SK-N-SH (cell line): Measurements from ENCODE around the gene TRAM2. TPM values are rescaled to one million over a fixed set of nuclear protein-coding genes. Genes with fewer than 3 reads are reported as not detected.

Source experiments
- CTCF ChIA-PET: fragments of 300-600, 350-600 bp; formaldehyde crosslinking; extraction: SDS; loops from one replicate; lab custom pipeline; 2021; lab: Yijun Ruan, JAX
- POLR2A ChIA-PET: fragments of 350-600 bp; sonication (Branson Sonifier 250); formaldehyde crosslinking; extraction: SDS; loops from one replicate; lab custom pipeline; 2020; ENCODE audit warnings: antibody characterized with exemption, inconsistent platforms; lab: Yijun Ruan, JAX
- DNase-seq: peaks from one replicate; pipeline ENCODE4 v3.0.0; 2012
- H2AFZ ChIP-seq: fragments of 200-600 bp; sonication (generic); 2 replicates; pipeline ENCODE4 v1.8.1; 2016; ENCODE audit warnings: antibody characterized with exemption, mild to moderate bottlenecking, low read depth
- H3F3A ChIP-seq: fragments of 200-600 bp; sonication (generic); replicated peaks from 2 replicates; pipeline ENCODE3; 2016; ENCODE audit warnings: antibody characterized with exemption, mild to moderate bottlenecking; ENCODE audit not compliant: insufficient read depth
- H3K27ac ChIP-seq, 2 experiments: fragments of 200-500 bp in 1 of 2; fragments of 200-600 bp in 1 of 2; sonication (Bioruptor generic) in 1 of 2; sonication (generic), shearing (Covaris generic) in 1 of 2; 2 replicates each; pipeline versions ENCODE4 v1.5.1 to v1.6.1; 2014 to 2016; ENCODE audit warnings: low read depth in 2 of 2, inconsistent platforms in 1 of 2, low read length in 1 of 2, mild to moderate bottlenecking in 1 of 2, mixed read lengths in 1 of 2
- H3K27me3 ChIP-seq: fragments of 200-600 bp; sonication (generic), shearing (Covaris generic); 2 replicates; pipeline ENCODE4 v1.6.1; 2016; ENCODE audit warnings: mixed run types; ENCODE audit not compliant: insufficient read depth
- H3K36me3 ChIP-seq, 2 experiments: fragments of 200-500 bp in 1 of 2; fragments of 200-600 bp in 1 of 2; sonication (Bioruptor generic) in 1 of 2; sonication (generic) in 1 of 2; replicated peaks in 1 of 2; 2 replicates each; pipeline versions ENCODE3 to v1.5.1; 2014 to 2016; ENCODE audit warnings: low read length in 1 of 2, mild to moderate bottlenecking in 1 of 2; ENCODE audit not compliant: insufficient read depth in 2 of 2, control insufficient read depth in 1 of 2
- H3K4me1 ChIP-seq, 2 experiments: fragments of 200-500 bp in 1 of 2; fragments of 200-600 bp in 1 of 2; sonication (Bioruptor generic) in 1 of 2; sonication (generic), shearing (Covaris generic) in 1 of 2; 2 replicates each; pipeline versions ENCODE4 v1.5.1 to v1.6.1; 2014 to 2016; ENCODE audit warnings: low read depth in 1 of 2, low read length in 1 of 2, mixed run types in 1 of 2; ENCODE audit not compliant: insufficient read depth in 2 of 2, control insufficient read depth in 1 of 2
- H3K4me2 ChIP-seq: fragments of 200-600 bp; sonication (generic), shearing (Covaris generic); 2 replicates; pipeline ENCODE4 v1.6.1; 2017; ENCODE audit warnings: mixed run types
- H3K4me3 ChIP-seq, 2 experiments: fragments of 200-500 bp in 1 of 2; fragments of 200-600 bp in 1 of 2; sonication (Bioruptor generic) in 1 of 2; sonication (generic), shearing (Covaris generic) in 1 of 2; 2 replicates each; pipeline versions ENCODE4 v1.5.1 to v1.8.1; 2014 to 2016; ENCODE audit warnings: low read depth in 2 of 2, inconsistent platforms in 1 of 2, low read length in 1 of 2, mild to moderate bottlenecking in 1 of 2, mixed read lengths in 1 of 2, moderate library complexity in 1 of 2
- H3K79me2 ChIP-seq: fragments of 200-600 bp; sonication (generic); 2 replicates; pipeline ENCODE4 v1.8.1; 2017; ENCODE audit warnings: mild to moderate bottlenecking; ENCODE audit not compliant: insufficient read depth
- H3K9ac ChIP-seq: fragments of 200-600 bp; sonication (generic); 2 replicates; pipeline ENCODE4 v1.6.1; 2017; ENCODE audit warnings: mixed run types
- H3K9me2 ChIP-seq: fragments of 200-600 bp; sonication (generic); 2 replicates; pipeline ENCODE4 v1.6.1; 2017; ENCODE audit warnings: mixed run types
- H3K9me3 ChIP-seq: fragments of 200-600 bp; sonication (generic); 2 replicates; pipeline ENCODE4 v1.6.1; 2017; ENCODE audit warnings: mixed run types, mild to moderate bottlenecking, moderate library complexity
- H4K20me1 ChIP-seq: fragments of 200-600 bp; sonication (generic); 2 replicates; pipeline ENCODE4 v1.6.1; 2017; ENCODE audit warnings: mild to moderate bottlenecking, mixed run types; ENCODE audit not compliant: insufficient read depth
- CTCF ChIP-seq: fragments of 200-600 bp; sonication (generic); IDR thresholded peaks from 2 replicates; pipeline ENCODE4 v1.6.1; 2017; ENCODE audit warnings: antibody characterized with exemption, mild to moderate bottlenecking, moderate library complexity
- EP300 ChIP-seq, 2 experiments: IDR thresholded peaks; 2 replicates each; pipeline versions ENCODE4 v1.4.0 to v1.6.1; 2012; ENCODE audit warnings: borderline replicate concordance in 1 of 2, low read depth in 1 of 2, low read length in 1 of 2
- FOXM1 ChIP-seq: IDR thresholded peaks from 2 replicates; pipeline ENCODE4 v1.4.0; 2012; ENCODE audit warnings: low read depth, mild to moderate bottlenecking
- IRF3 ChIP-seq: fragments of 150-350 bp; IDR thresholded peaks from 2 replicates; pipeline ENCODE4 v1.6.1; 2016; ENCODE audit warnings: mild to moderate bottlenecking, low read depth, low read length
- MXI1 ChIP-seq: IDR thresholded peaks from 2 replicates; pipeline ENCODE4 v1.6.1; 2012; ENCODE audit warnings: mild to moderate bottlenecking, low read depth, low read length, improper control_type of control experiment
- NFIC ChIP-seq: IDR thresholded peaks from 2 replicates; pipeline ENCODE4 v1.4.0; 2012; ENCODE audit warnings: borderline replicate concordance
- NRF1 ChIP-seq: IDR thresholded peaks from 2 replicates; pipeline ENCODE4 v1.6.1; 2012; ENCODE audit warnings: low read depth, mild to moderate bottlenecking, low read length
- PBX3 ChIP-seq: IDR thresholded peaks from 2 replicates; pipeline ENCODE4; 2012
- POLR2AphosphoS5 ChIP-seq: IDR thresholded peaks from 2 replicates; pipeline ENCODE4 v1.6.1; 2012; ENCODE audit warnings: low read depth, low read length
- RAD21 ChIP-seq: IDR thresholded peaks from 2 replicates; pipeline ENCODE4 v1.6.1; 2012; ENCODE audit warnings: mild to moderate bottlenecking, low read length
- RCOR1 ChIP-seq: fragments of 150-350 bp; IDR thresholded peaks from 2 replicates; pipeline ENCODE4 v1.6.1; 2017; ENCODE audit warnings: antibody characterized with exemption, low read length
- REST ChIP-seq: IDR thresholded peaks from 2 replicates; pipeline ENCODE4 v1.6.1; 2012; ENCODE audit warnings: mild to moderate bottlenecking, low read depth, low read length, moderate library complexity
- RXRA ChIP-seq: IDR thresholded peaks from 2 replicates; pipeline ENCODE4 v1.4.0; 2012; ENCODE audit warnings: low read depth, mild to moderate bottlenecking, borderline replicate concordance
- TAF1 ChIP-seq: IDR thresholded peaks from 2 replicates; pipeline ENCODE4 v1.6.1; 2012; ENCODE audit warnings: low read depth, mild to moderate bottlenecking, low read length, moderate library complexity, borderline replicate concordance
- TCF12 ChIP-seq: IDR thresholded peaks from 2 replicates; pipeline ENCODE4 v1.4.0; 2012
- TEAD4 ChIP-seq: IDR thresholded peaks from 2 replicates; pipeline ENCODE4 v1.4.0; 2012; ENCODE audit warnings: mild to moderate bottlenecking, borderline replicate concordance; ENCODE audit not compliant: insufficient read depth
- YY1 ChIP-seq: IDR thresholded peaks from 2 replicates; pipeline ENCODE4 v1.4.0; 2012; ENCODE audit warnings: low read depth, mild to moderate bottlenecking
- WGBS: methylation state at CpG from one replicate; pipeline ENCODE4 v1.1.6; 2017; ENCODE audit warnings: low lambda C conversion rate; 5-methylcytosine and 5-hydroxymethylcytosine counted together
- polyA plus RNA-seq, 3 experiments: library from polyadenylated mRNA; depleted of rRNA; stranded (reverse); fragments of >200 nt; gene quantifications; 2 replicates each; pipeline ENCODE4 v1.2.3, GENCODE V29; 2012

Gene TRAM2
- polyA plus RNA-seq, 1 of the 3 experiments (the other 2 are of a cell fraction) = 26.4 TPM

DNA sequence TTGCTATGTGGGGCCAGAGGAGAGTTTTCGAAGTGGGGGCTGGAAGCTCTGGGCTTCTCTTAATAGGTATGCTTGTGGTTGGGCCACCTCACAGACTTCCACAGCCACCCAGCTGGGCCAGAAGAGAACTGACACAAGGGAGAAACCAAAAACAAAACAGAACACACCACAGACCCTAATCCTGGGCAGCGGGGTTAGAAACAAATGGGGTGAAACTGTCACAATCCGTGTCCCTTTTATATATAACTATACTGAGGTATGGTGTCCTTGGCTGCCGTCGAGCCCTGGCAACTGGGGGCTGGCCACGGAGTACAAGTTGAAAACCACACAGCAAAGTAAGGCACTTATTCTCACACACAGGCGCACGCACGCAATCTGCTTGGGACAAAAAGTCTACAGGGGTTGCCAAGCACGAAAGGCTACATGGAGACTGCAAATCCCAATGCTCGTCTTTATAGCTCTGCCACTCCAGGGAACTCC lies 78.3 kb downstream of the TRAM2 start:
- POLR2A ChIA-PET = interaction anchor here (0.7 kb wide), 1 partner anchor 35 kb away, joined by 3 read pairs; no protein-coding TSS in a partner anchor
- Histone ChIP-seq H3K4me2 (0 out of 2 replicates have a peak overlapping the region, but pooled peaks have one; percentile 11), H4K20me1 (no peaks in the 10 kb centered on the region), H3K27ac (peak overlapping the region in 1 of 2 experiments; percentile 46; a peak in 2 of 4 replicates), H3K9me2 (no peaks in the 10 kb centered on the region), H2AFZ (no peak overlapping the region), H3K4me1 (peaks cover 4 to 13% of the 10 kb centered on the region in 2 experiments; a peak in 3 of 4 replicates), H3K36me3 (peaks cover 36 to 44% of the 10 kb centered on the region in 2 experiments), H3K27me3 (no peaks in the 10 kb centered on the region), H3K4me3 (no peak overlapping the region), H3K79me2 (no peaks in the 10 kb centered on the region), H3F3A (peaks cover 31% of the 10 kb centered on the region), H3K9me3 (no peaks in the 10 kb centered on the region), H3K9ac (no peak overlapping the region)
- TF ChIP-seq RAD21 (no peak), TAF1 (no peak), IRF3 (no peak), FOXM1 (no peak), YY1 (no peak), TCF12 (no peak), CTCF (no peak), MXI1 (no peak), PBX3 (no peak), NRF1 (no peak), REST (no peak), RXRA (no peak), RCOR1 (no peak), EP300 (IDR thresholded peaks at IDR 0.05; ENCODE audit: borderline replicate concordance in 1 of 2, low read depth in 1 of 2, low read length in 1 of 2) (no peak), TEAD4 (no peak), POLR2AphosphoS5 (no peak), NFIC (no peak)
- 97% methylated on average over 11 of the region's 11 CpGs for WGBS
- CTCF ChIA-PET = interaction anchor here (0.8 to 1.5 kb wide), 2 partner anchors 10 to 13 kb away, joined by 3 read pairs; no protein-coding TSS in a partner anchor
- DNase-seq = no peak
